WTC11 (cell line): ENCODE data around the gene SBK3.

Experiments used
- ETV6 ChIP-seq: sonication (generic); formaldehyde crosslinking; IDR thresholded peaks from 2 replicates; pipeline ENCODE4 v1.8.1; 2022; ENCODE audit warnings: mild to moderate bottlenecking, missing genetic modification reagents
- SP1 ChIP-seq: sonication (generic); formaldehyde crosslinking; conservative IDR thresholded peaks from 2 replicates; pipeline ENCODE4 v1.8.1; 2022; ENCODE audit warnings: missing genetic modification reagents
- TF ChIP-seq, protein P1 (sequence below): sonication (generic); formaldehyde crosslinking; IDR thresholded peaks from 2 replicates; pipeline ENCODE4 v1.8.1; 2022; ENCODE audit warnings: low read depth, missing genetic modification reagents, borderline replicate concordance
- TF ChIP-seq, protein P2 (sequence below): sonication (generic); formaldehyde crosslinking; IDR thresholded peaks from 2 replicates; pipeline ENCODE4 v1.8.1; 2022; ENCODE audit warnings: mild to moderate bottlenecking, moderate library complexity, missing genetic modification reagents
- TF ChIP-seq, protein P3 (sequence below): sonication (generic); formaldehyde crosslinking; IDR thresholded peaks from 2 replicates; pipeline ENCODE4 v1.8.1; 2023; ENCODE audit warnings: mild to moderate bottlenecking, moderate library complexity, missing genetic modification reagents
- TF ChIP-seq, protein P4 (sequence below): sonication (generic); formaldehyde crosslinking; IDR thresholded peaks from 2 replicates; pipeline ENCODE4 v1.8.0; 2023; ENCODE audit warnings: missing genetic modification reagents, mild to moderate bottlenecking, borderline replicate concordance
- TF ChIP-seq, protein P5 (sequence below): sonication (generic); formaldehyde crosslinking; IDR thresholded peaks from 2 replicates; pipeline ENCODE4 v1.8.1; 2022; ENCODE audit warnings: mild to moderate bottlenecking, missing genetic modification reagents, moderate library complexity, borderline replicate concordance
- TF ChIP-seq, protein P6 (sequence below): fragments of 200-600 bp; IDR thresholded peaks from 2 replicates; pipeline ENCODE4 v1.8.0; 2022; ENCODE audit warnings: antibody characterized with exemption
- TF ChIP-seq, protein P7 (sequence below): sonication (generic); formaldehyde crosslinking; IDR thresholded peaks from 2 replicates; pipeline ENCODE4 v1.8.0; 2022; ENCODE audit warnings: missing genetic modification reagents

DNA sequence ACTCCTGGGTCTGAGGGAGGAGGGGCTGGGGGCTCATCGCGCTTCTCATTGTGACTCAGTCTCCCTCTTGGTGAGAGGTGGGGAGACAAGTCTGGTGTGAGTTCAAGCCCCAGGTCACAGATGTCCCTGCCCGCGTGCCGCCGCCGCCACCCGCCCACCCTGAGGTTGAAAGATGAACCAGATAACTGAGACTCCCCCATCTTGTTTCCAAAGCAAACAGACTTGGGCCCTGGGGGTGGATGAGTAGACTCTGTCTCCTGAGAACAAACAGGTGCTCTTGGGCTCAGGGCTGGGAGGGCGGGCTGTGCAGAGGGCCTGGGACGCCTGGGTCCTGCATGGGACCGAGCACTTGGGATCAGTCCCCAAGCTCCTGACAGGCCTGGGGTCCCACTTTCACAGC lies 9.0 kb downstream of the SBK3 start:
- TF ChIP-seq ETV6 (CRISPR knock-in tag) (no peak), SP1 (CRISPR knock-in tag) (no peak)
- TF ChIP-seq, protein P1, sequence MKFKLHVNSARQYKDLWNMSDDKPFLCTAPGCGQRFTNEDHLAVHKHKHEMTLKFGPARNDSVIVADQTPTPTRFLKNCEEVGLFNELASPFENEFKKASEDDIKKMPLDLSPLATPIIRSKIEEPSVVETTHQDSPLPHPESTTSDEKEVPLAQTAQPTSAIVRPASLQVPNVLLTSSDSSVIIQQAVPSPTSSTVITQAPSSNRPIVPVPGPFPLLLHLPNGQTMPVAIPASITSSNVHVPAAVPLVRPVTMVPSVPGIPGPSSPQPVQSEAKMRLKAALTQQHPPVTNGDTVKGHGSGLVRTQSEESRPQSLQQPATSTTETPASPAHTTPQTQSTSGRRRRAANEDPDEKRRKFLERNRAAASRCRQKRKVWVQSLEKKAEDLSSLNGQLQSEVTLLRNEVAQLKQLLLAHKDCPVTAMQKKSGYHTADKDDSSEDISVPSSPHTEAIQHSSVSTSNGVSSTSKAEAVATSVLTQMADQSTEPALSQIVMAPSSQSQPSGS (CRISPR knock-in tag), result no peak
- TF ChIP-seq, protein P2, sequence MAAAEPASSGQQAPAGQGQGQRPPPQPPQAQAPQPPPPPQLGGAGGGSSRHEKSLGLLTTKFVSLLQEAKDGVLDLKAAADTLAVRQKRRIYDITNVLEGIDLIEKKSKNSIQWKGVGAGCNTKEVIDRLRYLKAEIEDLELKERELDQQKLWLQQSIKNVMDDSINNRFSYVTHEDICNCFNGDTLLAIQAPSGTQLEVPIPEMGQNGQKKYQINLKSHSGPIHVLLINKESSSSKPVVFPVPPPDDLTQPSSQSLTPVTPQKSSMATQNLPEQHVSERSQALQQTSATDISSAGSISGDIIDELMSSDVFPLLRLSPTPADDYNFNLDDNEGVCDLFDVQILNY, result no peak
- TF ChIP-seq, protein P3, sequence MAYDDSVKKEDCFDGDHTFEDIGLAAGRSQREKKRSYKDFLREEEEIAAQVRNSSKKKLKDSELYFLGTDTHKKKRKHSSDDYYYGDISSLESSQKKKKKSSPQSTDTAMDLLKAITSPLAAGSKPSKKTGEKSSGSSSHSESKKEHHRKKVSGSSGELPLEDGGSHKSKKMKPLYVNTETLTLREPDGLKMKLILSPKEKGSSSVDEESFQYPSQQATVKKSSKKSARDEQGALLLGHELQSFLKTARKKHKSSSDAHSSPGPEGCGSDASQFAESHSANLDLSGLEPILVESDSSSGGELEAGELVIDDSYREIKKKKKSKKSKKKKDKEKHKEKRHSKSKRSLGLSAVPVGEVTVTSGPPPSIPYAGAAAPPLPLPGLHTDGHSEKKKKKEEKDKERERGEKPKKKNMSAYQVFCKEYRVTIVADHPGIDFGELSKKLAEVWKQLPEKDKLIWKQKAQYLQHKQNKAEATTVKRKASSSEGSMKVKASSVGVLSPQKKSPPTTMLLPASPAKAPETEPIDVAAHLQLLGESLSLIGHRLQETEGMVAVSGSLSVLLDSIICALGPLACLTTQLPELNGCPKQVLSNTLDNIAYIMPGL (CRISPR knock-in tag), result no peak
- TF ChIP-seq, protein P4, sequence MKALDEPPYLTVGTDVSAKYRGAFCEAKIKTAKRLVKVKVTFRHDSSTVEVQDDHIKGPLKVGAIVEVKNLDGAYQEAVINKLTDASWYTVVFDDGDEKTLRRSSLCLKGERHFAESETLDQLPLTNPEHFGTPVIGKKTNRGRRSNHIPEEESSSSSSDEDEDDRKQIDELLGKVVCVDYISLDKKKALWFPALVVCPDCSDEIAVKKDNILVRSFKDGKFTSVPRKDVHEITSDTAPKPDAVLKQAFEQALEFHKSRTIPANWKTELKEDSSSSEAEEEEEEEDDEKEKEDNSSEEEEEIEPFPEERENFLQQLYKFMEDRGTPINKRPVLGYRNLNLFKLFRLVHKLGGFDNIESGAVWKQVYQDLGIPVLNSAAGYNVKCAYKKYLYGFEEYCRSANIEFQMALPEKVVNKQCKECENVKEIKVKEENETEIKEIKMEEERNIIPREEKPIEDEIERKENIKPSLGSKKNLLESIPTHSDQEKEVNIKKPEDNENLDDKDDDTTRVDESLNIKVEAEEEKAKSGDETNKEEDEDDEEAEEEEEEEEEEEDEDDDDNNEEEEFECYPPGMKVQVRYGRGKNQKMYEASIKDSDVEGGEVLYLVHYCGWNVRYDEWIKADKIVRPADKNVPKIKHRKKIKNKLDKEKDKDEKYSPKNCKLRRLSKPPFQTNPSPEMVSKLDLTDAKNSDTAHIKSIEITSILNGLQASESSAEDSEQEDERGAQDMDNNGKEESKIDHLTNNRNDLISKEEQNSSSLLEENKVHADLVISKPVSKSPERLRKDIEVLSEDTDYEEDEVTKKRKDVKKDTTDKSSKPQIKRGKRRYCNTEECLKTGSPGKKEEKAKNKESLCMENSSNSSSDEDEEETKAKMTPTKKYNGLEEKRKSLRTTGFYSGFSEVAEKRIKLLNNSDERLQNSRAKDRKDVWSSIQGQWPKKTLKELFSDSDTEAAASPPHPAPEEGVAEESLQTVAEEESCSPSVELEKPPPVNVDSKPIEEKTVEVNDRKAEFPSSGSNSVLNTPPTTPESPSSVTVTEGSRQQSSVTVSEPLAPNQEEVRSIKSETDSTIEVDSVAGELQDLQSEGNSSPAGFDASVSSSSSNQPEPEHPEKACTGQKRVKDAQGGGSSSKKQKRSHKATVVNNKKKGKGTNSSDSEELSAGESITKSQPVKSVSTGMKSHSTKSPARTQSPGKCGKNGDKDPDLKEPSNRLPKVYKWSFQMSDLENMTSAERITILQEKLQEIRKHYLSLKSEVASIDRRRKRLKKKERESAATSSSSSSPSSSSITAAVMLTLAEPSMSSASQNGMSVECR (CRISPR knock-in tag), result no peak
- TF ChIP-seq, protein P5, sequence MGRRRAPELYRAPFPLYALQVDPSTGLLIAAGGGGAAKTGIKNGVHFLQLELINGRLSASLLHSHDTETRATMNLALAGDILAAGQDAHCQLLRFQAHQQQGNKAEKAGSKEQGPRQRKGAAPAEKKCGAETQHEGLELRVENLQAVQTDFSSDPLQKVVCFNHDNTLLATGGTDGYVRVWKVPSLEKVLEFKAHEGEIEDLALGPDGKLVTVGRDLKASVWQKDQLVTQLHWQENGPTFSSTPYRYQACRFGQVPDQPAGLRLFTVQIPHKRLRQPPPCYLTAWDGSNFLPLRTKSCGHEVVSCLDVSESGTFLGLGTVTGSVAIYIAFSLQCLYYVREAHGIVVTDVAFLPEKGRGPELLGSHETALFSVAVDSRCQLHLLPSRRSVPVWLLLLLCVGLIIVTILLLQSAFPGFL (CRISPR knock-in tag), result no peak
- TF ChIP-seq, protein P6, sequence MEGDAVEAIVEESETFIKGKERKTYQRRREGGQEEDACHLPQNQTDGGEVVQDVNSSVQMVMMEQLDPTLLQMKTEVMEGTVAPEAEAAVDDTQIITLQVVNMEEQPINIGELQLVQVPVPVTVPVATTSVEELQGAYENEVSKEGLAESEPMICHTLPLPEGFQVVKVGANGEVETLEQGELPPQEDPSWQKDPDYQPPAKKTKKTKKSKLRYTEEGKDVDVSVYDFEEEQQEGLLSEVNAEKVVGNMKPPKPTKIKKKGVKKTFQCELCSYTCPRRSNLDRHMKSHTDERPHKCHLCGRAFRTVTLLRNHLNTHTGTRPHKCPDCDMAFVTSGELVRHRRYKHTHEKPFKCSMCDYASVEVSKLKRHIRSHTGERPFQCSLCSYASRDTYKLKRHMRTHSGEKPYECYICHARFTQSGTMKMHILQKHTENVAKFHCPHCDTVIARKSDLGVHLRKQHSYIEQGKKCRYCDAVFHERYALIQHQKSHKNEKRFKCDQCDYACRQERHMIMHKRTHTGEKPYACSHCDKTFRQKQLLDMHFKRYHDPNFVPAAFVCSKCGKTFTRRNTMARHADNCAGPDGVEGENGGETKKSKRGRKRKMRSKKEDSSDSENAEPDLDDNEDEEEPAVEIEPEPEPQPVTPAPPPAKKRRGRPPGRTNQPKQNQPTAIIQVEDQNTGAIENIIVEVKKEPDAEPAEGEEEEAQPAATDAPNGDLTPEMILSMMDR, result no peak
- TF ChIP-seq, protein P7, sequence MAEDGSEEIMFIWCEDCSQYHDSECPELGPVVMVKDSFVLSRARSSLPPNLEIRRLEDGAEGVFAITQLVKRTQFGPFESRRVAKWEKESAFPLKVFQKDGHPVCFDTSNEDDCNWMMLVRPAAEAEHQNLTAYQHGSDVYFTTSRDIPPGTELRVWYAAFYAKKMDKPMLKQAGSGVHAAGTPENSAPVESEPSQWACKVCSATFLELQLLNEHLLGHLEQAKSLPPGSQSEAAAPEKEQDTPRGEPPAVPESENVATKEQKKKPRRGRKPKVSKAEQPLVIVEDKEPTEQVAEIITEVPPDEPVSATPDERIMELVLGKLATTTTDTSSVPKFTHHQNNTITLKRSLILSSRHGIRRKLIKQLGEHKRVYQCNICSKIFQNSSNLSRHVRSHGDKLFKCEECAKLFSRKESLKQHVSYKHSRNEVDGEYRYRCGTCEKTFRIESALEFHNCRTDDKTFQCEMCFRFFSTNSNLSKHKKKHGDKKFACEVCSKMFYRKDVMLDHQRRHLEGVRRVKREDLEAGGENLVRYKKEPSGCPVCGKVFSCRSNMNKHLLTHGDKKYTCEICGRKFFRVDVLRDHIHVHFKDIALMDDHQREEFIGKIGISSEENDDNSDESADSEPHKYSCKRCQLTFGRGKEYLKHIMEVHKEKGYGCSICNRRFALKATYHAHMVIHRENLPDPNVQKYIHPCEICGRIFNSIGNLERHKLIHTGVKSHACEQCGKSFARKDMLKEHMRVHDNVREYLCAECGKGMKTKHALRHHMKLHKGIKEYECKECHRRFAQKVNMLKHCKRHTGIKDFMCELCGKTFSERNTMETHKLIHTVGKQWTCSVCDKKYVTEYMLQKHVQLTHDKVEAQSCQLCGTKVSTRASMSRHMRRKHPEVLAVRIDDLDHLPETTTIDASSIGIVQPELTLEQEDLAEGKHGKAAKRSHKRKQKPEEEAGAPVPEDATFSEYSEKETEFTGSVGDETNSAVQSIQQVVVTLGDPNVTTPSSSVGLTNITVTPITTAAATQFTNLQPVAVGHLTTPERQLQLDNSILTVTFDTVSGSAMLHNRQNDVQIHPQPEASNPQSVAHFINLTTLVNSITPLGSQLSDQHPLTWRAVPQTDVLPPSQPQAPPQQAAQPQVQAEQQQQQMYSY (CRISPR knock-in tag), result no peak
